ENCODE results near the gene ESRRB.
"Not testable (repeated sequence)": the region's sequence is repeated elsewhere in the genome, so short reads cannot be mapped to it uniquely, and the experiment has no call there.

The ESRRB gene

DNA sequence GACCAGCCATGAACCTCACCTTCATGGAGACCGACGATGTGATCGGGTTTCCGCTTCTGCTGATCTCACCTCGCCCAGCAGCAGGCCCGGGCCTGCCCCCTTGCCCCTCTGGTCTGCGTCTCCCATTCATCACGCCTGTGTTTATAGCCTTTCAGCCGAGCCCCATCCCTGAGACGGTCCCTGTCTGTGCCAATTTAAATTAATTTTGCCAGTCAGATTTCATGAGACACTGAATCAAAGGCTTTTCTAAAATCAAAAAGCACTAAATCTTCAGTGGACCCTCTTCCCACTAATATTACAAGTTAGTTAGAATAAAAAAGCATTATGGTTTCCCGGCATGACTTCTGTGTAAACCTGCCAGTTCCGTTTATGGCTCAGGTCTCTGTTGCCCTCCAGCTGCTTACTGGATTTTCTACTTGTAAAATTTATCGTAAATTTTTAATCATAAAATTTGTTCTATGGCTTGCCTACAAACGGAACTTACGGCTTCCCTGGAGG lies 155.9 kb downstream of the ESRRB start:
- Histone ChIP-seq H4K5ac (ENCODE audit: low read length) (no peak overlapping the region), H4K8ac (ENCODE audit: low read depth, low read length) (no peak overlapping the region), H2BK15ac (replicated peaks; ENCODE audit: low read depth) (no peak overlapping the region), H3K4me1 (ENCODE audit: control insufficient read depth, low read depth, low read length) (peaks cover 2% of the 10 kb centered on the region), H2AK5ac (ENCODE audit: low read length) (no peak overlapping the region), H3K4ac (ENCODE audit: low read depth, low read length) (no peak overlapping the region), H3K79me2 (ENCODE audit: control insufficient read depth, insufficient read depth, low read length) (no peaks in the 10 kb centered on the region), H3K56ac (ENCODE audit: low read length) (no peak overlapping the region), H3K4me3 (ENCODE audit: low read length) (no peak overlapping the region), H3K27ac (ENCODE audit: low read depth, low read length) (no peak overlapping the region), H3K27me3 (ENCODE audit: insufficient read depth, low read length, poor library complexity) (no peaks in the 10 kb centered on the region), H3K4me2 (ENCODE audit: low read length) (no peak overlapping the region), H3K36me3 (ENCODE audit: control insufficient read depth, insufficient read depth, low read length) (no peaks in the 10 kb centered on the region), H3K23ac (ENCODE audit: low read length) (no peak overlapping the region), H2BK5ac (ENCODE audit: low read length) (no peak overlapping the region), H3K9ac (ENCODE audit: low read length) (no peak overlapping the region), H3K18ac (ENCODE audit: low read length) (no peak overlapping the region), H2BK120ac (ENCODE audit: low read depth, low read length) (no peak overlapping the region), H3K79me1 (ENCODE audit: low read length) (no peaks in the 10 kb centered on the region)
- no CpG with 5 or more reads among the region's 15 CpGs for WGBS (ENCODE audit: extremely low coverage, insufficient coverage, low lambda C conversion rate)
- no peak for DNase-seq

DNA sequence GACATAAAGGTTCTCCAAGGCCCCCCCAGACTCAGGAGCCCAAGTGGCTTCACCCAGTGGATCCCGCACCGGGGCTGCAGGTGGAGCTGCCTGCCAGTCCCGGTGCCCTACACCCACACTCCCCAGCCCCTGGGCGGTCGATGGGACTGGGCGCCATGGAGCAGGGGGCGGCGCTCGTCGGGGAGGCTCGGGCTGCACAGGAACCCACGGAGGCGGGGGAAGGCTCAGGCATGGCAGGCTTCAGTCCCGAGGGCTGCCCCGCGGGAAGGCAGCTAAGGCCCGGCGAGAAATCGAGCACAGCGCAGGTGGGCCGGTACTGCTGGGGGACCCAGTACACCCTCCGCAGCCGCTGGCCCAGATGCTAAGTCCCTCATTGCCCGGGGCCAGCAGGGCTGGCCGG lies 160.7 kb downstream of the ESRRB start:
- H2BK15ac ChIP-seq (replicated peaks; ENCODE audit: low read depth); H3K4me1 ChIP-seq (ENCODE audit: control insufficient read depth, low read depth, low read length); H3K79me1 ChIP-seq (ENCODE audit: low read length); H3K4me3 ChIP-seq (ENCODE audit: low read length); DNase-seq; H3K23ac ChIP-seq (ENCODE audit: low read length); H3K79me2 ChIP-seq (ENCODE audit: control insufficient read depth, insufficient read depth, low read length); H3K36me3 ChIP-seq (ENCODE audit: control insufficient read depth, insufficient read depth, low read length); H3K18ac ChIP-seq (ENCODE audit: low read length); H2AK5ac ChIP-seq (ENCODE audit: low read length); H3K27me3 ChIP-seq (ENCODE audit: insufficient read depth, low read length, poor library complexity); H3K4me2 ChIP-seq (ENCODE audit: low read length); H3K4ac ChIP-seq (ENCODE audit: low read depth, low read length); H4K5ac ChIP-seq (ENCODE audit: low read length); H3K9ac ChIP-seq (ENCODE audit: low read length); H2BK5ac ChIP-seq (ENCODE audit: low read length); H3K56ac ChIP-seq (ENCODE audit: low read length); H3K27ac ChIP-seq (ENCODE audit: low read depth, low read length); H2BK120ac ChIP-seq (ENCODE audit: low read depth, low read length); H4K8ac ChIP-seq (ENCODE audit: low read depth, low read length): not testable (repeated sequence)
- WGBS (ENCODE audit: extremely low coverage, insufficient coverage, low lambda C conversion rate): no CpG with 5 or more reads among the region's 25 CpGs

DNA sequence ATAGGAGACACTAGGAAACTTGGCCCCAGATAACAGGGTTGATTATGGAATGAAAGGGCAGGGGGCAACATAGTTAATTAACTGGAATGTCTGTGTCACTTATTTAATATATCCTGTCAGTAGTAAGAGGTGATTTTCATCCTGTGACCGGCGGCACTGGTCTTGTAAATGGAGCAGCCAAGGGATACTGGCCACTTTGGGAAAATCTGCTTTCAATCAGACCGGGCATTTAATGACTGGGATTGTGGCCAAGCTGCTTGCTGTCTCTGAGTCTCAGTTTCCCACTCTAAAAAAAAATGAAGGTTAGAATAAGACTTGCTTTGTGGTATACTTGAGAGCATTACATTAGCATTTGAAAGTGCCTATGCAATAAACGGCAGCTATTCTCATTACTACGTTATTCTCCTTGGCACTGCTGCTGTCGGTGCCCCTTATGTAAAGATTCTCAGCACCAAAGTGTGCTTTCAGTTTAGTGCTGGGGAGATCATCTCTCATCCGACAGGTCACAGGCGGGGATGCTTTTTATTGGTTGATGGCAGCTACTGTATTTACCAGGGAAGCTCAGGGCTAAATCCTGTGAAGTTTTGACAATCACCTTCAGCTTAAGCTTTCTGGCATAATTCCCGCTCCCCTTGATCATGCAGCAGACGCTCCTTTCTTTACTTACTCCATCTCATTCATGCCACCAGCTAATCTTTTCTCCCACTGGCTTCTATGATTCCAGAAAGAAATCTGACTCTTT lies 162.1 kb downstream of the ESRRB start:
- H3K36me3 ChIP-seq (ENCODE audit: control insufficient read depth, insufficient read depth, low read length): no peaks in the 10 kb centered on the region
- DNase-seq: no peak
- no peak overlapping the region for H3K4me3 ChIP-seq (ENCODE audit: low read length)
- no peak overlapping the region for H3K56ac ChIP-seq (ENCODE audit: low read length)
- H3K4me2 ChIP-seq (ENCODE audit: low read length): no peak overlapping the region
- H2BK15ac ChIP-seq (replicated peaks; ENCODE audit: low read depth): no peak overlapping the region
- H4K8ac ChIP-seq (ENCODE audit: low read depth, low read length): no peak overlapping the region
- H3K27me3 ChIP-seq (ENCODE audit: insufficient read depth, low read length, poor library complexity): no peaks in the 10 kb centered on the region
- no peak overlapping the region for H2BK120ac ChIP-seq (ENCODE audit: low read depth, low read length)
- H3K4ac ChIP-seq (ENCODE audit: low read depth, low read length): no peak overlapping the region
- H3K9ac ChIP-seq (ENCODE audit: low read length): no peak overlapping the region
- H3K27ac ChIP-seq (ENCODE audit: low read depth, low read length): no peak overlapping the region
- H2AK5ac ChIP-seq (ENCODE audit: low read length): no peak overlapping the region
- no peaks in the 10 kb centered on the region for H3K79me2 ChIP-seq (ENCODE audit: control insufficient read depth, insufficient read depth, low read length)
- H3K4me1 ChIP-seq (ENCODE audit: control insufficient read depth, low read depth, low read length): peaks cover 2% of the 10 kb centered on the region
- H2BK5ac ChIP-seq (ENCODE audit: low read length): no peak overlapping the region
- no peak overlapping the region for H3K23ac ChIP-seq (ENCODE audit: low read length)
- H3K79me1 ChIP-seq (ENCODE audit: low read length): no peaks in the 10 kb centered on the region
- WGBS (ENCODE audit: extremely low coverage, insufficient coverage, low lambda C conversion rate): no CpG with 5 or more reads among the region's 10 CpGs
- H3K18ac ChIP-seq (ENCODE audit: low read length): no peak overlapping the region
- no peak overlapping the region for H4K5ac ChIP-seq (ENCODE audit: low read length)

DNA sequence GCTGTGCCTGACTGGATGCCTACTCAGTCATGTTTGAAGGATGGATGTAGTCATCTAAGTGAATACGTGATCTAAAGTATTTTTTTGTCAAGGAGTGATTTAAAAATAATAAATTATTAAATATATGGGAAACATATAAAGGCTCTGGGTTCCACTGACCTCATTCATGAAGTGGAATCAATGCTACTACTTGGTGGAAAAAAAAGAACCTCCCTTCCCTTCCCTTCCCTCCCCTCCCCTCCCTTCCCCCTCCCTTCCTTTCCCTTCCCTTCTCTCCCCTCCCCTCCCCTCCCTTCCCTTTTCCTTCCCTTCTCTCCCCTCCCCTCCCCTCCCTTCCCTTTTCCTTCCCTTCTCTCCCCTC lies 162.7 kb downstream of the ESRRB start:
- no peak overlapping the region for H3K4me2 ChIP-seq (ENCODE audit: low read length)
- H2BK15ac ChIP-seq (replicated peaks; ENCODE audit: low read depth): no peak overlapping the region
- no peak overlapping the region for H4K8ac ChIP-seq (ENCODE audit: low read depth, low read length)
- H3K36me3 ChIP-seq (ENCODE audit: control insufficient read depth, insufficient read depth, low read length): no peaks in the 10 kb centered on the region
- H3K27ac ChIP-seq (ENCODE audit: low read depth, low read length): no peak overlapping the region
- no peak overlapping the region for H3K9ac ChIP-seq (ENCODE audit: low read length)
- no peak overlapping the region for H2BK5ac ChIP-seq (ENCODE audit: low read length)
- no peak for DNase-seq
- 100% methylated on average over 1 of the region's 1 CpG for WGBS (ENCODE audit: extremely low coverage, insufficient coverage, low lambda C conversion rate)
- H3K18ac ChIP-seq (ENCODE audit: low read length): no peak overlapping the region
- no peak overlapping the region for H3K4ac ChIP-seq (ENCODE audit: low read depth, low read length)
- H3K27me3 ChIP-seq (ENCODE audit: insufficient read depth, low read length, poor library complexity): no peaks in the 10 kb centered on the region
- H2AK5ac ChIP-seq (ENCODE audit: low read length): no peak overlapping the region
- H2BK120ac ChIP-seq (ENCODE audit: low read depth, low read length): no peak overlapping the region
- no peak overlapping the region for H3K23ac ChIP-seq (ENCODE audit: low read length)
- no peak overlapping the region for H4K5ac ChIP-seq (ENCODE audit: low read length)
- H3K79me2 ChIP-seq (ENCODE audit: control insufficient read depth, insufficient read depth, low read length): no peaks in the 10 kb centered on the region
- H3K56ac ChIP-seq (ENCODE audit: low read length): no peak overlapping the region
- H3K4me1 ChIP-seq (ENCODE audit: control insufficient read depth, low read depth, low read length): no peaks in the 10 kb centered on the region
- no peak overlapping the region for H3K4me3 ChIP-seq (ENCODE audit: low read length)
- no peaks in the 10 kb centered on the region for H3K79me1 ChIP-seq (ENCODE audit: low read length)

DNA sequence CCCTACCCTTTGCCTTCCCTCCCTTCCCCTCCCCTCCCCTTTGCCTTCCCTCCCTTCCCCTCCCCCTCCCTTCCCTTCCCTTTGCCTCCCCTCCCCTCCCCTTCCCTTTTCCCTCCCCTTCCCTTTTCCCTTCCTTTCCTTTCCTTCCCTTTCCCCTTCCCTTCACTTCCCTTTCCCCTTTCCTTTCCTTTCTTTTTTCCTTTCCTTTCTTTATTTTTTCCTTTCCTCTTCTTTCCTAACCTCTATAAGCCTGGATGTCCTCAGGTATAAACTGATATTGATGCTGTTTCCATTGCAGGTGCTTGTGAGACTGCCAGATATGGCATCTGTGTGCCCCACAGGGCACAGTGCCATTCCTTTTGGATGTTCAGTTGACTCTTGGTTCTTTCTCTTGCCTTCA lies 163.2 kb downstream of the ESRRB start:
- H3K23ac ChIP-seq (ENCODE audit: low read length): no peak overlapping the region
- no peak for DNase-seq
- no peak overlapping the region for H2AK5ac ChIP-seq (ENCODE audit: low read length)

DNA sequence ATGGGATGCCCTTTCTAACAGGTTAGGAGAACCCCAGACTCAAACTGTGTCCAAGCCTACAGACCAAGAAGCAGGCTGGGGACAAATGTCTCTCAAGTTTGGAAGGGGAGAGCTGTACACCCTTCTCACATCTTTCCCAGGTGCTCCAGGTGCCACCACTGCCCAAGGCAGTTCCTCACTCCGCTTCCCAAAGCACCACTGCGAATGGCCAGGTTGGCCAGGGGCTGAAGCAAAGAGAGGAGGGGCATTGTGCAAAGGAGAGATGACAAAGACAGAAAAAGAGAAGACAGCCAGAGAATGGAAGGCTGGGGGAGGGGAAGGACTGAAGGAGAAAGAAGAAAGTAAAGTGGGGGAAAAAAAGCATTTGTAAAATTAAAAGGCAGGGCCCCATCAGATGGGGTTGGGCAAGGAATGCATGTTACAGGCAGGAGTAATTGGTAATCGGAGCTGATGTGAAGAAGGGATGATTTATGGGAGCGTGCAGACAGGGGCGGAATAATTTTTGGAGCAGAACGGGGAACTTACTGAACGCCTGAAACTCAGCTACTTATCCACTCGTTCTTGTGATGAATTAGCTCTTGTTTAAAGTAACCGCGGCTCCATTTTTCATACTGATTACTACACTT lies 165.8 kb downstream of the ESRRB start:
- H2BK120ac ChIP-seq (ENCODE audit: low read depth, low read length): no peak overlapping the region
- H4K8ac ChIP-seq (ENCODE audit: low read depth, low read length): no peak overlapping the region
- no peak overlapping the region for H2BK5ac ChIP-seq (ENCODE audit: low read length)
- no peaks in the 10 kb centered on the region for H3K36me3 ChIP-seq (ENCODE audit: control insufficient read depth, insufficient read depth, low read length)
- H3K4ac ChIP-seq (ENCODE audit: low read depth, low read length): no peak overlapping the region
- H3K27me3 ChIP-seq (ENCODE audit: insufficient read depth, low read length, poor library complexity): no peaks in the 10 kb centered on the region
- H3K4me2 ChIP-seq (ENCODE audit: low read length): no peak overlapping the region
- H3K18ac ChIP-seq (ENCODE audit: low read length): no peak overlapping the region
- H3K4me3 ChIP-seq (ENCODE audit: low read length): no peak overlapping the region
- no peak overlapping the region for H2AK5ac ChIP-seq (ENCODE audit: low read length)
- no peaks in the 10 kb centered on the region for H3K79me1 ChIP-seq (ENCODE audit: low read length)
- WGBS (ENCODE audit: extremely low coverage, insufficient coverage, low lambda C conversion rate): no CpG with 5 or more reads among the region's 10 CpGs
- no peaks in the 10 kb centered on the region for H3K4me1 ChIP-seq (ENCODE audit: control insufficient read depth, low read depth, low read length)
- H3K27ac ChIP-seq (ENCODE audit: low read depth, low read length): no peak overlapping the region
- H3K9ac ChIP-seq (ENCODE audit: low read length): no peak overlapping the region
- no peak overlapping the region for H3K23ac ChIP-seq (ENCODE audit: low read length)
- no peak overlapping the region for H4K5ac ChIP-seq (ENCODE audit: low read length)
- DNase-seq: no peak
- H3K56ac ChIP-seq (ENCODE audit: low read length): no peak overlapping the region
- no peak overlapping the region for H2BK15ac ChIP-seq (replicated peaks; ENCODE audit: low read depth)
- H3K79me2 ChIP-seq (ENCODE audit: control insufficient read depth, insufficient read depth, low read length): no peaks in the 10 kb centered on the region

More for the DNA sequence above, 163.2 kb downstream of the ESRRB start:
- Histone ChIP-seq H3K18ac (ENCODE audit: low read length) (no peak overlapping the region), H3K4me2 (ENCODE audit: low read length) (no peak overlapping the region), H3K4me3 (ENCODE audit: low read length) (no peak overlapping the region), H2BK15ac (replicated peaks; ENCODE audit: low read depth) (no peak overlapping the region), H3K79me1 (ENCODE audit: low read length) (no peaks in the 10 kb centered on the region), H3K79me2 (ENCODE audit: control insufficient read depth, insufficient read depth, low read length) (no peaks in the 10 kb centered on the region), H3K9ac (ENCODE audit: low read length) (no peak overlapping the region), H2BK5ac (ENCODE audit: low read length) (no peak overlapping the region), H3K27me3 (ENCODE audit: insufficient read depth, low read length, poor library complexity) (no peaks in the 10 kb centered on the region), H4K8ac (ENCODE audit: low read depth, low read length) (no peak overlapping the region), H3K36me3 (ENCODE audit: control insufficient read depth, insufficient read depth, low read length) (no peaks in the 10 kb centered on the region), H4K5ac (ENCODE audit: low read length) (no peak overlapping the region), H3K27ac (ENCODE audit: low read depth, low read length) (no peak overlapping the region), H3K4ac (ENCODE audit: low read depth, low read length) (no peak overlapping the region), H3K4me1 (ENCODE audit: control insufficient read depth, low read depth, low read length) (no peaks in the 10 kb centered on the region), H2BK120ac (ENCODE audit: low read depth, low read length) (no peak overlapping the region), H3K56ac (ENCODE audit: low read length) (no peak overlapping the region)

Data from mesendoderm (in vitro differentiated cells).